Measurements from ENCODE around the gene SUGCT.

GRCh38 chr7:40643664-40644063 lies 508.9 kb downstream of the SUGCT start:
- TF ChIP-seq REST (IDR thresholded peaks at IDR 0.05; ENCODE audit: insufficient read depth in 1 of 2, low read depth in 2 of 2, low read length in 2 of 2) (no peak), TAF1 (IDR thresholded peaks at IDR 0.05; ENCODE audit: borderline replicate concordance, insufficient read depth, low read length) (no peak), POLR2AphosphoS5 (IDR thresholded peaks at IDR 0.05; ENCODE audit: low read depth, low read length) (no peak)
